ENCODE data around the gene CTRB2.

CTRB2 gene

DNA sequence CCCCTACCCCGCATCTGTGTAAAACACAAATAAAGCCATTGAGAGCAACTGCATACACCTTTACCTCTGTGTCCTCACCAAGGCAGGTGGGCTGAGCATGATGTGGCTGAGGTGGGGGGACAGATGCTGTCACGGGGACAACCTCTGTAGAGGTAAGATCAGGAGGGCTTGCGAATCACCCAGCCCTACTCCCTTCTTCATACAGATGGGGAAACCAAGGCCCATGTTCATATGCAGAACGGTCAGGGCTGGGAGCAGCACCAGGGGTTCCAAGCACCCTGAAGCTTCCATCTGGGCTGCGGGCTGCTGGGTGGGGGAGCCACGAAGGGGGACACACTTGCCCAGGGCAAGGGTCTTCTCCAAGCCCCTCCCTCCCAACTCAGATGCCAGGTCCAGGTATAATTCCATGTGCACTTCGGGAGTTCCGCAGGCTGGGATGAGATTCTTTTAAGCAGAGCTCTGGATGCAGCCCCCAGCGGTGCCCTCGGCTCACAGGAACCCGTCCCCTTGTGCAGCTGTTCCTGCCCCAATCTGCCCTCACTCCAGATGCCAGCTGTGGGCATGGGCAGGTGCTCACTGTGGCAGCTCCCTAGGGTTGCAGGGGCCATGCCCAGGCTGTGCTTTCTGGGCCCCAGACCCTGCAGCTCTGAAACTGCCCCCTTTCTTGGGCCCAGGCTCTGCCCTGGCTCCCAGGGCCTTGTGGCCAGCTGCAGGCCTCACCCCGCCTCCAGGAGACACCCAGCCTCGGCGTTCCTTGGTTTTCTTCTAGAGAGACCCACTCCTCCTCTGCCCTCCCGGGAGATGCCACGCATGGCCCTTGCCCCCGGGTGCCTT is 21.4 kb upstream of the CTRB2 start:
- no peaks in the 10 kb centered on the region for H3K9me2 ChIP-seq (ENCODE audit: low read depth, low read length)
- H3K4me1 ChIP-seq (ENCODE audit: insufficient read depth, low read length, severe bottlenecking), result no peaks in the 10 kb centered on the region
- no peaks in the 10 kb centered on the region for H4K20me1 ChIP-seq (ENCODE audit: insufficient read depth, low read length)
- H2AFZ ChIP-seq (ENCODE audit: low read length), result no peak overlapping the region
- no peak overlapping the region for H3K4me3 ChIP-seq (ENCODE audit: low read depth, low read length, poor library complexity, severe bottlenecking)
- H3K79me2 ChIP-seq (ENCODE audit: insufficient read depth, low read length), result no peaks in the 10 kb centered on the region
- no peaks in the 10 kb centered on the region for H3K27me3 ChIP-seq (ENCODE audit: insufficient read depth, low read length)
- no peak for TF ChIP-seq EZH2 (IDR thresholded peaks at IDR 0.05; ENCODE audit: borderline replicate concordance, low read length)
- TF ChIP-seq, protein P1, sequence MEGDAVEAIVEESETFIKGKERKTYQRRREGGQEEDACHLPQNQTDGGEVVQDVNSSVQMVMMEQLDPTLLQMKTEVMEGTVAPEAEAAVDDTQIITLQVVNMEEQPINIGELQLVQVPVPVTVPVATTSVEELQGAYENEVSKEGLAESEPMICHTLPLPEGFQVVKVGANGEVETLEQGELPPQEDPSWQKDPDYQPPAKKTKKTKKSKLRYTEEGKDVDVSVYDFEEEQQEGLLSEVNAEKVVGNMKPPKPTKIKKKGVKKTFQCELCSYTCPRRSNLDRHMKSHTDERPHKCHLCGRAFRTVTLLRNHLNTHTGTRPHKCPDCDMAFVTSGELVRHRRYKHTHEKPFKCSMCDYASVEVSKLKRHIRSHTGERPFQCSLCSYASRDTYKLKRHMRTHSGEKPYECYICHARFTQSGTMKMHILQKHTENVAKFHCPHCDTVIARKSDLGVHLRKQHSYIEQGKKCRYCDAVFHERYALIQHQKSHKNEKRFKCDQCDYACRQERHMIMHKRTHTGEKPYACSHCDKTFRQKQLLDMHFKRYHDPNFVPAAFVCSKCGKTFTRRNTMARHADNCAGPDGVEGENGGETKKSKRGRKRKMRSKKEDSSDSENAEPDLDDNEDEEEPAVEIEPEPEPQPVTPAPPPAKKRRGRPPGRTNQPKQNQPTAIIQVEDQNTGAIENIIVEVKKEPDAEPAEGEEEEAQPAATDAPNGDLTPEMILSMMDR (IDR thresholded peaks at IDR 0.05; ENCODE audit: low read length), result no peak
- no peaks in the 10 kb centered on the region for H3K36me3 ChIP-seq (ENCODE audit: insufficient read depth, low read length)
- H3K4me2 ChIP-seq (ENCODE audit: low read length), result no peak overlapping the region
- no peak overlapping the region for H3K27ac ChIP-seq (ENCODE audit: low read depth, low read length, poor library complexity, severe bottlenecking)
- H3F3A ChIP-seq (ENCODE audit: insufficient read depth, low read length), result no peaks in the 10 kb centered on the region
- H3K9me3 ChIP-seq (ENCODE audit: low read length), result no peaks in the 10 kb centered on the region
- no peak overlapping the region for H3K9ac ChIP-seq (ENCODE audit: low read length)

DNA sequence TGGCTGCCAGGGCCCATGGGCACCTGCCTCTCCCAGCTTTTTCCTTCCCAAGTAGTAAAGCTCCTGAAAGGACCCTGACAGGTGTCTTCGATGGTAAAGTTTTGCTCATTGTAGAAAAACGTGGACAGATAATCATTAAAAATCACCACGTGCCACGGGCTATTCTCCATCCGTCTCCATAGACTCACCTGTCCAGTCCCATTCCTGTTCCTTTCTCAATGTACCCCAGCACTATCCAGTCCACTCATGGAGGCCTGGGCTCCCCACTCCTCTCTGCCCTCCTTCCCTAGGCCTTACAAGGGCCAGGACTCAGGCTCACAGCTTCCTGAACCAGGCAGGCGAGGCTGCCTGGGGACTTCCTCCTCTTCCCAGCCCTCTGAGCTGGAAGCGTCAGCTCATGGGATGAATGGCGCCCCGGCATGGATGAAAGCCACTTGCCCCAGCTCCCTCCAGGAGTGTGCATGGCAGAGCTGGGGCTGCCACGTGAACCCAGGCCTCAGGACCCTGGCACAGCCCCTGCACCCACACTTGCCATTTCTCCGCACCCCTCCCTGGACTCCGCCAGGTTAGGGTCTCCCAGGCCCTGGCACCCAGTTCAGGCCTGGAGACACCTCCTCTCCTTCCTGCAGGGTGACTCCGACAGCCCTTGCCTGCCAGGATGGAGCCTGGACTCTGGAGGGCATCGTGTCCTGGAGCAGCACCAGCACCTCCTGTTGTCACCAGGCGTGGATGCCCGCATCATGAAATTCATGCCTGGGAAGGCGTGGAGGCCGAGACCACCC is 20.6 kb upstream of the CTRB2 start:
- Histone ChIP-seq H3K27ac (ENCODE audit: low read depth, low read length, poor library complexity, severe bottlenecking) (no peak overlapping the region), H3K4me2 (ENCODE audit: low read length) (no peak overlapping the region), H3K9ac (ENCODE audit: low read length) (no peak overlapping the region), H3F3A (ENCODE audit: insufficient read depth, low read length) (no peaks in the 10 kb centered on the region), H3K79me2 (ENCODE audit: insufficient read depth, low read length) (no peaks in the 10 kb centered on the region), H3K27me3 (ENCODE audit: insufficient read depth, low read length) (no peaks in the 10 kb centered on the region), H3K36me3 (ENCODE audit: insufficient read depth, low read length) (no peaks in the 10 kb centered on the region), H3K4me1 (ENCODE audit: insufficient read depth, low read length, severe bottlenecking) (no peaks in the 10 kb centered on the region), H3K9me2 (ENCODE audit: low read depth, low read length) (no peaks in the 10 kb centered on the region), H2AFZ (ENCODE audit: low read length) (no peak overlapping the region), H4K20me1 (ENCODE audit: insufficient read depth, low read length) (no peaks in the 10 kb centered on the region), H3K9me3 (ENCODE audit: low read length) (no peaks in the 10 kb centered on the region), H3K4me3 (ENCODE audit: low read depth, low read length, poor library complexity, severe bottlenecking) (no peak overlapping the region)
- TF ChIP-seq, protein P1 (IDR thresholded peaks at IDR 0.05; ENCODE audit: low read length), result no peak
- no peak for TF ChIP-seq EZH2 (IDR thresholded peaks at IDR 0.05; ENCODE audit: borderline replicate concordance, low read length)

DNA sequence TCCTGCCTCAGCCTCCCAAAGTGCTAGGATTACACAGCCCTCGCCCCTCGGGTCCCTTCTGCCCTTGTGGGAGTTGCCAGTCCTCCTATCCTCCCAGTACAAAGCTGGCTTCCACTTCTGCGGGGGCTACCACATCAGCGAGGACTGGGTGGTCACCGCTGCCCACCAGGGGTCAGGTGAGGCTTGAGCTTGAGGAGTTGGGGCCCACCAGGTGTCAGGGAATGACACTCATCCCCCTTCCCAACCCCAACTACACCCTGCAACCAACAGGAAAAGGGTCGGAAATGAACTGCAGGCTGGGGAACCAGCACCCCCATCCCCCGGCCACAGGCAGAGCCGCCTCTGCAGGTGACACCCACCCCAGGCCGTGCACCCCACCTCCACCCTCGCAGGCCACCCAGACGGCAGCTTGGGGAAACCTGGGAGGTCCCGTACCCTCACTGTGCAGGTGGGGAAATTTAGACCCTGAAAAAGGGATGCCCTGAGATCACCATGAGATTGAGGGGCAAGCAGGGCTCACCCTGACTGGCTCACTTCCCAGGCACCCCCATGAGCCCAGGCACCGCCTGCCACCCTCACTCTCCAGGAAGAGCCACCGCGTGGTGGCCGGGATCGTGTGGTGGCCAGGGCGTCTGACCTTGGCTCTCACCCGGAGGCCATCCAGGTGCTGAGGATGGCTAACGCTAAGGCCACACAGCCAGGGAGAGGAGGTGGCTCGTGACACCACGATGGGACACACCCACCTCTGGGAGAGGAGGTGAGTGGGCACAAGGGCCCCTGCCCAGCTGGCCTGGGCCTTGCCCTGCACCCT is 19.8 kb upstream of the CTRB2 start:
- H4K20me1 ChIP-seq (ENCODE audit: insufficient read depth, low read length), result no peaks in the 10 kb centered on the region
- H3K27ac ChIP-seq (ENCODE audit: low read depth, low read length, poor library complexity, severe bottlenecking), result no peak overlapping the region
- no peak overlapping the region for H3K9ac ChIP-seq (ENCODE audit: low read length)

More for the DNA sequence above, 19.8 kb upstream of the CTRB2 start:
- Histone ChIP-seq H3K4me1 (ENCODE audit: insufficient read depth, low read length, severe bottlenecking) (no peaks in the 10 kb centered on the region), H2AFZ (ENCODE audit: low read length) (no peak overlapping the region), H3K4me2 (ENCODE audit: low read length) (no peak overlapping the region), H3K27me3 (ENCODE audit: insufficient read depth, low read length) (no peaks in the 10 kb centered on the region), H3F3A (ENCODE audit: insufficient read depth, low read length) (no peaks in the 10 kb centered on the region), H3K36me3 (ENCODE audit: insufficient read depth, low read length) (no peaks in the 10 kb centered on the region), H3K9me2 (ENCODE audit: low read depth, low read length) (no peaks in the 10 kb centered on the region), H3K9me3 (ENCODE audit: low read length) (no peaks in the 10 kb centered on the region), H3K4me3 (ENCODE audit: low read depth, low read length, poor library complexity, severe bottlenecking) (no peak overlapping the region), H3K79me2 (ENCODE audit: insufficient read depth, low read length) (no peaks in the 10 kb centered on the region)
- TF ChIP-seq EZH2 (IDR thresholded peaks at IDR 0.05; ENCODE audit: borderline replicate concordance, low read length), result no peak
- TF ChIP-seq, protein P1 (IDR thresholded peaks at IDR 0.05; ENCODE audit: low read length), result no peak
